AG08396 (cell line): ENCODE data around the gene CCDC81.

Experiments used
- DNase-seq: peaks from one replicate; pipeline ENCODE4 v3.0.0; 2012; ENCODE audit warnings: low spot score, mixed read lengths

Gene CCDC81

DNA sequence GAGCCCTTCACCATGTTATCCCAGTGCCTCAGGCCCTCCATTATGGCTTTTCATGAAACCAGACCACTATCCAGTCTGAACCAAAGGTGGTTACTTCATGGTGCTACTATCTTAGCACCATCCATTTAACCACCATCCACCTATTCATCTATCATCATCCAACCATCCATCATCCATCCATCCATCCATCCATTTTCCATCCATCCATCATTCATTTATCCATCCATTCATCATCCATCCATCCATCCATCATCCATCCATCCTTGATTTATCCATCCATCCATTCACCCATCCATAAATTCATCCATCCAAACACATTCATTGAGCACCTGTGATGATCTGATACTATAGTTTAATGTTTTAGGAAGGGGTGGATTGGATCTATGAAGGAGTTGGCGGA lies 93.5 kb downstream of the CCDC81 start:
- no peak for DNase-seq

GRCh38 chr11:86469491-86470388 lies 95.1 kb downstream of the CCDC81 start:
- no peak for DNase-seq
